Putamen (tissue), 1 donor: ENCODE data around the gene EMID1.

Experiments
- DNase-seq: peaks from one replicate; pipeline ENCODE4 v3.0.0-alpha.2; 2016; ENCODE audit warnings: low spot score

EMID1 gene

DNA sequence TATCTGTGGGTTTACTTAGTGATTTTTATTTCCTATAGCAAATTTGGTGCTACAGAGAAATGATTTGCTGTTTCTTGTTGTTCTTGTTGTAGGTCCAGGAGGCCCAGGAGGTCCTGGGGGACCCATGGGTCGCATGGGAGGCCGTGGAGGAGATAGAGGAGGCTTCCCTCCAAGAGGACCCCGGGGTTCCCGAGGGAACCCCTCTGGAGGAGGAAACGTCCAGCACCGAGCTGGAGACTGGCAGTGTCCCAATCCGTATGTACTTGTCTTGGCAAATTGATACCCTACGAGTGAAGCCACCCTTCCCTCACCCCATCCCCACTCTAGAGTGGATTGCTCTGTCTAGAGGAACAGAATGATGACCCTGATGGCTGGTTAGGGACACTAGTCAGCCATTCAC lies 92.9 kb downstream of the EMID1 start:
- DNase-seq: no peak

GRCh38 chr22:29299136-29299900 lies 93.6 kb downstream of the EMID1 start:
- no peak for DNase-seq

DNA sequence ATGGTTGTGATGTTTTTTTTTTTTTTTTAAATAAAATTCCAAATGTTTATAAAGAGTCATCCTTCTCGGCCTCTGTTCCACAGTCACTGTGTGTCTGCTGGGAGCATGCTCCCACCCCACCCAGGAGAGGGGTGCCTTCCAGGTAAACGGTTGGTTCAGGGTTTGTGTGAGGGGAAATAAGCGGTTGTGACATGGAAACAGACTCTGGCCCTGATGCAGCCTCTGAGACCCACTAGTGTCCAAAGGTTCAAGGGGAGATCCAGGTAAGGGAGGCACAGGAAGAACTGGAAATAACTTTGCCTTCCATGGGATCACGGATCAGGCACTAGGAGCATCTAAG lies 94.7 kb downstream of the EMID1 start:
- no peak for DNase-seq

DNA sequence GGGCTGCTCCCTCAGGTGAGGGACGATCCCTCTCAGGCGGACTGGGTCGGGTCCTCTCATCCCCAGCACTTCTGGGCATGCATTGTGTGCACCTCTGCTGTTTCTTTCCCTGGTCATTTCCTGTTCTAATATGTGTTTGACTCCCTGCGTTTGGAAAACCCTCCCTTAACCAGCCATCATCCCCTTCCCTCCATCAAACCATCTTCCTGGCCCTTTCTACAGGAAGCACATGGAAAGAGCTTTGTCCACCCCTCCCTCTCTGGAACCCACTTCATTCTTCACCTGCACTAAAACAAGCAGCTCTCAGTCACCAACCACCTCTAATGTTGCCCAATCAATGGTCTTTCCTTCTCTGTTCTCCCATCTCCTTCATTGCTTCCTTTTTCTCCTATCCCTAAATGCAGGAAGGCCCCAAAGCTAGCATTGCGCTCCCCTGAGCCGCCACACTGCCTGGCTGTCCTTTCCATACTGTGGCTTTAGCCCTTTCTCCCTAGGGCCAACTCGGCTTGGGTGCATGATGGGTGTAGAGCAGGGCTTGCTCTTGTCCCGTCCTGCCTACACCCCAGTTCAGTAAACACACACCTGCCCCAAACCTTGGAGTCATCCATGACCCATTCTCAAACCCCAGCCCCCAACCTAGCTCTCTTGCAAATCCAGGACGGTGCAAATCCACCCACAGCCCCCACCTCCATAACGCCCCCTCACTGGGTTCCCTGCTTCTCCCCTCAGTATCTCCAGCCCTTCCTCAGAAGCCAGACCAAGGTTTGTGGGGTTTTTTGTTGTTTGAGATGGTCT lies 95.3 kb downstream of the EMID1 start:
- no peak for DNase-seq

DNA sequence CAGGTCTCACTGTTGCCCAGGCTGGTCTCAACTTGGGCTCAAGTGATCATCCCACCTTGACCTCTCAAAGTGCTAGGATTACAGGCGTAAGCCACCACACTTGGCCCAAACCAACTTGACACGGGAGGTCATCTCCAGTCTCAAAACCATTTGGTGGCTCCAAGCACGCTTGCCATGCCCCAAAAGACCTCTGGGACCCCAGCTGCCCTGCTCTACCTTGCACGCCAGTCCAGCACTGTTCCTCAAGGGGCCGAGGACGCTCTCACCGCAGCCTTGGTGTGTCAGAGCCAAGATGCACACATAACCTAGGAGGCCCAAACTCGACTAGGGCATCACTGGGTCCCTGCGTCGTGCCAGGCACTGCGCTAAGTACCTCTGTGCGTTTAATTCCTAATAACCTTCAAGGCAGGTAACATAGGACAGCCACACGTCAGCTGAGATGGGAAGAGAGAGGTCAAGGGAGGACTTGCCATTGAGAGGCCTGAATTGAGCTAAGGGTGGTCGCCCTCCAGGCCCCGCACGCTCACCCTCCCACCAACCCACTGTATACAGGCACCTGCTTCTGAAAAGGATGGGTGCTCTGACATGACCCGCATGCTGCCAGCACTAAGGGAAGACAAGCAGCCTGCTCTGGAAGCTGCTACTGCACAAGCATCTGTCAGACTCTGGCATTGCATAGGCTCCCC lies 96.2 kb downstream of the EMID1 start:
- DNase-seq: no peak

- no peak for DNase-seq
Observed at GRCh38 chr22:29302402-29302680, 96.6 kb downstream of the EMID1 start.

GRCh38 chr22:29302681-29303465 lies 97.2 kb downstream of the EMID1 start:
- no peak for DNase-seq

DNA sequence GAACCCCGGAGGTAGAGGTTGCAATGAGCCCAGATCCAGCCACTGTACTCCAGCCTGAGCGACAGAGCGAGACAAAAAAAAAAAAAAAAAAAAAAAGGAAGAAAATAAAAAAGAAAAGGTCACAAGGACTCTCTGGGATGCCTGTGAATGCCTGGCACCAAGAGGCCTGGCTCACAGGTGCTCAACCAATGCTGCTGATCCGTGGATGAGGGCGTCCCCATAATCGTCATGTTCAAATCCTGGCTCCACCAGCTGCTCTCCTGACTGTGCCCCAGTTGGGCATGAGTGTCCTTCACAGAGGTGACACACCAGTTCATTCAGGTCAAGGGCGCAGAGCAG lies 100.1 kb downstream of the EMID1 start:
- no peak for DNase-seq

- DNase-seq: no peak
Observed at GRCh38 chr22:29306175-29306834, 100.6 kb downstream of the EMID1 start, which contains the start of gene GAS2L1. GAS2L1 (plus strand) TSS chr22:29306650; CDS start chr22:29308106, 1,456 bp downstream.

- DNase-seq: peak; percentile 76
Observed at GRCh38 chr22:29306835-29307595, 101.3 kb downstream of the EMID1 start.

DNA sequence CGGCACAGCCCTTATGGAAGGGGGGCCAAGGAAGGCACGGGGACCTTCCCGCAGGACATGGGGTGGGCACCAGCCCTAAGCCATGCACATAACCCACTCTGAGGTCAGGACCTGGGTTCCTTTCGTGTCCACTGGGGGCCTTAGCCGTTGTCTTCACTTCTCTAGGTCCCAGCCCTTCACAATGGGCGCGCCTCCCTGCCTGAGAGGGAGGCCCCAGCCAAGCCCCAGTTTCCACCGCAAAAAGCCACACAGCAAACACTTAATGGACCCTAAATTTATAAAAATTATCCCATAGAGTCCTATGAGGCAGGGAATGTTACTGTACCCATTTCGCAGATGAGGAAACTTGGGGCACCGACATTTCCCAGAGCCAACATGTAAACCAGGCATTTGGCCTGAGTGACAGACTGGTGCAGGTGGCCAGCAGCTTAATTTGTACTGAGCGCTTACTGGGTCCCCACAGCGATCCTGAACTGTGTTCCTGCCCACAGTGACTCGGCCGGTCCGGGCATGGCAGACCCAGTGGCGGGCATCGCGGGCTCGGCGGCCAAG lies 102.0 kb downstream of the EMID1 start:
- no peak for DNase-seq

DNA sequence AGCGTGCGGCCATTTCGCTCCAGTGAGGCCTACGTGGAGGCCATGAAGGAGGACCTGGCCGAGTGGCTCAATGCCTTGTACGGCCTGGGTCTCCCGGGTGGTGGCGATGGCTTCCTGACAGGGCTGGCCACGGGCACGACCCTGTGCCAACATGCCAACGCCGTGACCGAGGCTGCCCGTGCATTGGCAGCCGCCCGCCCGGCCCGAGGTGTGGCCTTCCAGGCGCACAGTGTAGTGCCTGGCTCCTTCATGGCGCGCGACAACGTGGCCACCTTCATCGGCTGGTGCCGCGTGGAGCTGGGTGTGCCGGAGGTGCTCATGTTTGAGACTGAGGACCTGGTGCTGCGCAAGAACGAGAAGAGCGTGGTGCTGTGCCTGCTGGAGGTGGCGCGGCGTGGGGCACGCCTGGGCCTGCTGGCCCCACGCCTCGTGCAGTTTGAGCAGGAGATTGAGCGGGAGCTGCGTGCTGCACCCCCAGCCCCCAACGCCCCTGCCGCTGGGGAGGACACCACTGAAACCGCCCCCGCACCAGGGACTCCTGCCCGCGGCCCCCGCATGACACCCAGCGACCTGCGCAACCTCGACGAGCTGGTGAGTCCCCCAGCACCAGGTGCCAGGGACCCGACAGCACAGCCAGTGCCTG lies 102.6 kb downstream of the EMID1 start:
- DNase-seq: no peak

DNA sequence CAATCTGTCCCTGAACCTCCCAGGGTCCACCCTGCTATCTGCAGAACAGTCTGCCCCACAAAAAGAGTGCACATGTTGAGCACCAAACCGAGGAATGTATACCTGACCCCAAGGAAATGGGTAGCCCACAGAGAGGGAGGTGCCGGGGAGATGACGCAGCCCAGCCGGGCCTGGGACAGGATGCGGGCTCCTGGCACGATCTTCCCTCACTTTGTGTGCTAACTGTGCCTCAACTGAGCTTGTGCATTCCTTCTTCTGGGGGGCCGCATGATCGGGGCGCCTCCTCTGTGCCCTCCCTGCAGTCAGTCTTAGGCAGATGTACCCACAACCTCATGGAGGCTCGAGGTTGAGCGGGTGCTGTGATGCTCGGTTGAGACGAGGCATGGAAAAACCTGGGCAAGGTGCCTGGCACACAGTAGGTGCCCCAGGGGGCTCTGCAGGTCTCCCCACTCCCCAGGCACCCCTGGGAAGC lies 103.1 kb downstream of the EMID1 start:
- no peak for DNase-seq
